ENCODE results near the gene HSBP1.

HSBP1 gene

GRCh38 chr16:83804366-83804765, 3.4 kb upstream of the HSBP1 start:
- no peak for DNase-seq (ENCODE audit: low spot score)

DNA sequence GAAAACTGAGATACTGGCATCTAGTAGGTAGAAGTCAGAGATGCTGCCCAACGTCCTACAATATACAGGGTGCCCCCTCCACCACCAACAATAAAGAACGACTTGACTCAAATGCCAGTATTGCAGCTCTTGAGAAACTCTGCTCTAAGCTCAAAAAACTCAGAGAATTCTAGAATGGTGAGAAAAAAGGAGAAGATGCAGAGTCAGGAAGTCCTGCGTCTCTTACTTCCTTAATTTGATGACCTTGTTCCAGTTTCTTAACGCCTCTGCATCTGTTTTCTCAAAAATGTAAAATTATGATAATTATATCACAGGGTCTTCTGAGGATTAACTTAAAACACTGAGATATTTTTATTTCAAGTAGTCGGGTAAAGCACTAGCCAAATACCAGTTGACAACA, 1.7 kb upstream of the HSBP1 start:
- no peak for DNase-seq (ENCODE audit: low spot score)

GRCh38 chr16:83806731-83807130, 1.0 kb upstream of the HSBP1 start:
- no peak for DNase-seq (ENCODE audit: low spot score)

DNA sequence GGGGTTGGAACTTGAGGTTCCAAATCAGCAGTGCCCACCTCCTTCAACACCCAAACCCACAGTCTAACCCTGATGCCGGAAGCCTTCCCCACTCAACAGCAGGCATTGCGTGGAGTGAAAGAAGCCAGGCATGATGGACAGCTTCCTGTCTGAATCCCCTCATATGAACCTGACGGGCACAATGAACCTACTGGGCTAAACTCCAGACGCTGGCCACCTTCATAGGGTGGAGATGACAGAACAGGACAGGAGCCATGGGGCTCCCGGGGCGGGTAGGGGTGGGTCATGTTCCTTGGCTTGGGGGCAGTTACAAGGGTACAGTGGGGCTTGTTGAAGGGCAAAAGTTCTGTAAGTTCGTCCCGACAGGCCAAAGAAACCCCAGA, 460 bp upstream of the HSBP1 start:
- no peak for DNase-seq (ENCODE audit: low spot score)

- DNase-seq (ENCODE audit: low spot score) = no peak
Measured at GRCh38 chr16:83808573-83809014, 816 bp downstream of the HSBP1 start.

- DNase-seq (ENCODE audit: low spot score) = no peak
Measured at GRCh38 chr16:83809092-83809491, 1.3 kb downstream of the HSBP1 start.

- DNase-seq (ENCODE audit: low spot score) = no peak
Measured at GRCh38 chr16:83810901-83811300, 3.1 kb downstream of the HSBP1 start.

DNA sequence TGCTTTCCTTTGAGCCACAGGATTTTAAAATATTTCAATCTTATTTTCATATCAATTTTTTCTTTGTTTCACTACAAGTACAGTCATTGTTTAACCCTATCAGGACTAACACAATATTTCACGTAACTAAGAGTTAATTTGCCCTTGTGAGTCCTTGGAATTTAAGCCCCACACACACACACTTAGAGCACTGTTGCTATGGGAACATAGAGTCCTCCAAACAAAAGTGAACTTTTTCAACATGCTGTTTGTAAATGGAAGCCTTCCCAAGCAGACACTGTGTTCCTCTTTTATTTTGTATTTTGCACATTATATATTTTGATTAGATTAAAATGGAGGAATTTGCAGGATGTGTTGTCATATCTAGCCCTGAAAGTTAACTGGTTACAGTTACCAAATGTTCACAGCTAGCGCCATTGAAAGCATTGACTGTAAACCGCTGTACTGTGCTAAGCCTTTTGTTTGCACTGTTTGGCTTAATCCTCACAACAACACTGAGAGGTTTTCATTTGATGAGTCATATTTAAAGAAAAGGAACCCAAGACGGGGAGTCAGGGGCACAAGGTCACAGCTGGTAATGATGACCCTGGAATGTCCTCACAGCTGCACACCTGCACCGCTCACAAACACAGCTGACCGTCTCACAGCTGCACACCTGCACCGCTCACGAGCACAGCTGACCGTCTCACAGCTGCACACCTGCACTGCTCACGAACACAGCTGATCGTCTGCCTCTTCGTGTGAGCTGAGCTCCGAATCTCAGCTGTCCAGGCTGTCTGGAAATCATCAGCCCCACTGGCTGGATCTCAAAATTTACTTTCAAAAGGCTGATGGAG, 6.3 kb downstream of the HSBP1 start:
- no peak for DNase-seq (ENCODE audit: low spot score)

DNA sequence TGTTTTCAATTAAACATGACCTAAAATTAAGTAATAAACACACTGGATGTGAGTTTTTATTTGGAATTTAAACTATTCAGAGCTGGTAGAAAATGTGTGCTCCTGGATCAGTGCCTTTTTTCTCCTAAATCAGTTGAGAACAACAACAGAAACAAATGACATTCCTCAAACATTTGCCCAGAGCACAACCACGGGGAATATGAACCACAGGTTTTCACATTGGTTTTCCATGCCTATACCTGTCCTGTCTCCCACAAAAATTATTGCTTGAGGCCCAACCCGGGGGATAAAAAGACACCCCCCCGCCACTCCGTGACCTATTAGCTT, 6.8 kb downstream of the HSBP1 start:
- no peak for DNase-seq (ENCODE audit: low spot score)

DNA sequence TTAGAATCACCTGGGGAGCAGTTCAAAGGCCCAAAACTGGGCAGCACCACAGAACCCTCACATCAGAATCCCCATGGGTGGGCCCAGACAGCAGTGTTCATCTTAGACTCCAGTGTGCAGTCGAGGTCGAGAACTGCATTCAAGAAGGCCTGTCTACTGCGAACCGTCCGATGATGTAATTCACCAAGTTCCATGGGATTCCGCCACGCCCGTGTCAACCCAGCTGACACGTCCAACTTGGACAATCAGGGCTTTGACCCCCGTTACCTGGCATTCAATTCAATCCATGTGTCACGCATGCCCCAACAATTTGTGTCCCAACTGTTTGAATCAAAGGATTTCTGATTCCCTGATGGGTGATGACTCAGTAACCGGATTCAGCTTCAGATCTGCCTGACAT, 9.2 kb downstream of the HSBP1 start:
- no peak for DNase-seq (ENCODE audit: low spot score)

DNA sequence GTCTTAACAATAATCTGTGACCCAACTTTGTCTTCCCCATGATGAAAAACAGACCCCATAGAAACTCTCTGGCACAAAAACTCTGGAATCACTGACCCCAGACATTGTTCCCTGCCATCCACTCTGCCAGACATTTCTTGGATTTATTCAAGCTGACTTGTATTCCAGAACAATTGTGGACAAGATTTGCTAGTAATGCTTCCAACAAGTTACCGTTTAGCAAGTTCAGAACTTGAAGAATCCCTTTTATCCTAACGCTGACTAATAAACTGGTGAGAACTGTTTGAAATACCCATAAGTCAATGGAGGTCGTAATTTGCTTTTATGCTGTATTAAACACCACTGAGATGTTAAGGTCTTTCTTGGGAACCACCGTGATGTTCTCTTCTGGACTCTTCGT, 10.5 kb downstream of the HSBP1 start:
- no peak for DNase-seq (ENCODE audit: low spot score)

GRCh38 chr16:83819361-83819760, 11.6 kb downstream of the HSBP1 start:
- DNase-seq (ENCODE audit: low spot score) = no peak

DNA sequence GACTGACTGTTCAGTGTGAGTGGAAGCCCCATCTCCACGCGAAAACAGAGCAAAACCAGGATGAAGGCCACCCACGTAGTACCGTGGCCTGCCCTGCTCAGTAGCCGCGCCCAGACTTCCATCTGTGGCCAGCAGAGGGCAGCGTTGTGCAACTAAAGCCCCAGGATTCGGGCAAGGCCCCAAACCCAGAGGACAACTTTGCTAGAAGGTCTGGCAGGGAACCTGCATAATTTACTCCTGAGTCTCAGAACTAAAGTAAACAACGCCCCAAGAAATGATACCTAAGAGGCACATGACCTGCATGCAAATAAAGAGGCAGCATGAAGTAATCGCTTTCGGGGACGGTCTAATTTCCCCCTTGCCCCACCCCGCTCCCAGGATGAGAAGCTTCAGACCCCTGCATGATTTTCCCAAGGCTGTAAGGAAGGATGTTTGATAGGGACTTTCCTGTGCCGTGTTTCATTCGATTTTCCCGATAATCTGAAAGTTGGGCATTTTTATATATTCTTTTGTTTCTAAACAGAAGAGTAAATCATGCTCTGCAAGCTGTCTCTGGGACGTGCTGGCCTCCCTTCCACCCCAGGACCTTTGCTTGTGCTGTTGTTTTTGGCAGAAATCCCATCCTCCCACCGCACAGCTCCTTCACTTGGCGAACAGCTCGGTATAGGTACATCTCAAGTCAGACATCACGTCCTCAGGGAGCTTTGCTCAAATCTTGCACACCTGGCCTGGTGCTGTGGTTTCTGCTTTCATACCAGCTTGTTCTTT, 18.6 kb downstream of the HSBP1 start:
- peak; percentile 84 for DNase-seq (ENCODE audit: low spot score)

- DNase-seq (ENCODE audit: low spot score) = no peak
Measured at GRCh38 chr16:83830091-83830768, 22.5 kb downstream of the HSBP1 start.

GRCh38 chr16:83830769-83831455, 23.1 kb downstream of the HSBP1 start:
- no peak for DNase-seq (ENCODE audit: low spot score)

DNA sequence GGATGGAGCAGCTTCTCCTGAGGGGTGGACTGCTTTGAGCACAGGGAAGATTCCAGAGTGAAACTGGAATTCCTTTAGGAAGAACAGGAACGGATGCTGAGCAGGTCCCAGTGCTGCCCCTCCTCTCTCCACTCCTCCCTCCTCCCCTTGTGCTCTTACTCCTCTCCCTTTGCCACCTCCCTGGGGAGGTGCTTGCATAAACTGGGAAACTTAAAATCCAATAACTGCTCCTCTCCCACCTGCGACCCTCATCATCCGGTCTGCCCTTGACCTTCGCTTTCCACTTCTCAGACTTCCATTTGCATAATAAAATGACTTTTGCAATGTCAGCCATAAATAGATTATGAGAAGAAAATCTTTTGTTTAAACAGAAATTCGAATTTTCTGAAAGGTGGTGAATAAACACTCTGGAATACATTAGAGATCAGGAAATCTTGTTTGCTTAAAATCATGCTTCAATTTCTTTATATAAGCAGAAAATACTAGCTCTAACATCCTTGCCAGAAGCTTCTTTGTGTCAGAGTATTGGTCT, 23.7 kb downstream of the HSBP1 start:
- DNase-seq (ENCODE audit: low spot score) = no peak

GRCh38 chr16:83833921-83834320, 26.1 kb downstream of the HSBP1 start:
- no peak for DNase-seq (ENCODE audit: low spot score)

DNA sequence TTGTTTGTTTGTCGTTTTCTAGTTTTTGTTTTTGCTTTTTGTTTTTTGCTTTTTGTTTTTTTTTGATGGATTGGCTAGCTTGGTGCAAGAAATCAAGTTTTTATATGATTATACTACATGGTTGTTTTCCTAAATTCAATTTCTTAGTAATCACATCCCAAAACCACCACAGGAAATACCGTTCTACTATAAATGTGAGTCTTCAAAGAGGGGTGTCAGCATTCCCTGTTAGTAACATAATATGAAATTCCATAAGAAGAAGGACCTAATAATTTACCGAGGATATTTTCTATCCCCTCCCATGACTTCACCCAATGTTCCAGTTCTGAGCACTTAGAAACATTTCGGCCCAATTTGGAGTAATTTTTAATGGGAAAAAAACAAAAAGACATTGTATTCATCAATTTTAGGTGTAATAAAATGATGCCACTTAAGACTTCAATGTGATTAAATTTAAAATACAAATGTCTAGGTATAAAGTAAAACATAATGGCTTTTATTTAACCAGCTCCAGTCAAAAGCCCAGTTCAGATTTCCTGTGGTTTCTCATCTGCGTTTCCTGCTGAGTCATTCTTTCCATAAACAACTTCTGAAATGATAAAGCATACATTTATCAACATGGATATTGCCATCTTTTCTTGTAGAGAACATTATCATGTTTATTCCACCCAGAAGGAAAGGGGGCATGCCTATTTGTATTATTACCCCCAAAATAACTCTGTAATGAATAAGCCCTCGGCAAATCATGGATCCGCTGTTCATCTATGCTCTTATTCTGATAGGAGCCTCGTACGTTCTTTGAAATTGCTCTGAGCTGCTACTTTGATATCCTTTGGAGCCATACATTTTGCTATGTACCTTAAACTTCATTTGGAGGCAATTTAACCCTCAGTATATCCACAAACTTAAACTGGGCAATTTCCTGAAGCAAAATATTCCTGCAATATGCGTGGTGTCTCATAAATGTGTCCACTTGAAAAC, 28.1 kb downstream of the HSBP1 start:
- DNase-seq (ENCODE audit: low spot score) = peak; percentile 22

DNA sequence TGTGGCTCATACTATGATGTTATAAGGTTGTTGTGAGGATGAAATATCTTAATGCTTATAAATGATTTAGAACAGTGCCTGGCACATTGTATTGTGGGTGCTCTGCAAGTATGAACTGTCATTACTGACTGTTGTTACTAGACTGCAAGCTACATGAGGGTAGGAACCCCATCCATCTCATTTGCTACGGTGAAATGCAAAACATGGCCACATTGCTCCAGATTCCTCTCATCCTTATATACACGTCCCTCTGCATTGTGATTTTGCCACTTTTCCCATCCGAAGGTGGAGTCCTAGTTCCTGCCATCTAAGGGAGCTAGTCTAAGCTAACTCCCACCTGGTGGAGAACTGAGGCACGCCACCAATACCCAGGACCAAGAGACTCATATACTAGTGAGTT, 29.8 kb downstream of the HSBP1 start:
- no peak for DNase-seq (ENCODE audit: low spot score)

GRCh38 chr16:83838151-83838550, 30.4 kb downstream of the HSBP1 start:
- DNase-seq (ENCODE audit: low spot score) = no peak

DNA sequence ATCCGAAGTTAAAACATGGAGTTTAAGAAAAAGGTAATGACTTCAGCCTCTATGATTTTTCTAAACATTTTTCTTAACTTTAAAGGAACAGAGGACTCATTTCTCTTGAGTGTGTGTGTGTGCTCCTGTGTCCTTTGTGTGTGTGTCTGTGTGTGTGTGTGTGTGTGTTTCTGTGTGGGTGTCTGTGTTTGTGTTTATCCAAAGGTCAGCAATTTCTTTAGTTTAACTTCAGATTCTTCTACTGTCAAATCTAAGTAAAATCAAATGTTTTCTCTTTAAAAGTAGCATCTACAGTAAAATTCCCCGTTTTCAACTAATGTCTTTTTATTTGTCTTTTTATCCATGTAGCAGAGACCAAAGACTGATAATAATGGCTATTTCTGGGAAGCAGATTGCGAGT, 31.8 kb downstream of the HSBP1 start:
- no peak for DNase-seq (ENCODE audit: low spot score)
